Measurements from ENCODE around the gene FOXC2. TPM values are rescaled to one million over a fixed set of nuclear protein-coding genes. Genes with fewer than 3 reads are reported as not detected.

The FOXC2 gene
- under 0.01 TPM in 1 of 2 replicates, not detected in the other for total RNA-seq

DNA sequence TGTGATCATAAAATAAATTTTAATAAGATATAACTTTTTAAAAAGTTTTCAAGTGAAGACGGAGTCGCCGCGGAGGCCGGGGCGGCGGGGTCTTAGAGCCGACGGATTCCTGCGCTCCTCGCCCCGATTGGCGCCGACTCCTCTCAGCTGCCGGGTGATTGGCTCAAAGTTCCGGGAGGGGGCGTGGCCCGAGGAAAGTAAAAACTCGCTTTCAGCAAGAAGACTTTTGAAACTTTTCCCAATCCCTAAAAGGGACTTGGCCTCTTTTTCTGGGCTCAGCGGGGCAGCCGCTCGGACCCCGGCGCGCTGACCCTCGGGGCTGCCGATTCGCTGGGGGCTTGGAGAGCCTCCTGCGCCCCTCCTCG lies at the start of gene FOXC2:
Gene FOXC2, plus strand, starts transcription at position 229 of the 365 bp plus-strand sequence. CDS start 507 bp downstream, outside the sequence.
- H3K4me3 ChIP-seq (ENCODE audit: low read depth, low read length) = peak within 1 kb of the TSS; percentile 31
- no peak for FAIRE-seq
- TF ChIP-seq, protein P1, sequence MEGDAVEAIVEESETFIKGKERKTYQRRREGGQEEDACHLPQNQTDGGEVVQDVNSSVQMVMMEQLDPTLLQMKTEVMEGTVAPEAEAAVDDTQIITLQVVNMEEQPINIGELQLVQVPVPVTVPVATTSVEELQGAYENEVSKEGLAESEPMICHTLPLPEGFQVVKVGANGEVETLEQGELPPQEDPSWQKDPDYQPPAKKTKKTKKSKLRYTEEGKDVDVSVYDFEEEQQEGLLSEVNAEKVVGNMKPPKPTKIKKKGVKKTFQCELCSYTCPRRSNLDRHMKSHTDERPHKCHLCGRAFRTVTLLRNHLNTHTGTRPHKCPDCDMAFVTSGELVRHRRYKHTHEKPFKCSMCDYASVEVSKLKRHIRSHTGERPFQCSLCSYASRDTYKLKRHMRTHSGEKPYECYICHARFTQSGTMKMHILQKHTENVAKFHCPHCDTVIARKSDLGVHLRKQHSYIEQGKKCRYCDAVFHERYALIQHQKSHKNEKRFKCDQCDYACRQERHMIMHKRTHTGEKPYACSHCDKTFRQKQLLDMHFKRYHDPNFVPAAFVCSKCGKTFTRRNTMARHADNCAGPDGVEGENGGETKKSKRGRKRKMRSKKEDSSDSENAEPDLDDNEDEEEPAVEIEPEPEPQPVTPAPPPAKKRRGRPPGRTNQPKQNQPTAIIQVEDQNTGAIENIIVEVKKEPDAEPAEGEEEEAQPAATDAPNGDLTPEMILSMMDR (IDR thresholded peaks at IDR 0.05; ENCODE audit: insufficient read depth, low read length, severe bottlenecking) = no peak
- H3K27me3 ChIP-seq (ENCODE audit: control insufficient read depth, insufficient read depth, low read length) = peaks cover 34% of the 10 kb centered on the region
- no peaks in the 10 kb centered on the region for H3K36me3 ChIP-seq (ENCODE audit: control insufficient read depth, insufficient read depth, low read length)
- peak; percentile 70 for DNase-seq (ENCODE audit: low read depth)

DNA sequence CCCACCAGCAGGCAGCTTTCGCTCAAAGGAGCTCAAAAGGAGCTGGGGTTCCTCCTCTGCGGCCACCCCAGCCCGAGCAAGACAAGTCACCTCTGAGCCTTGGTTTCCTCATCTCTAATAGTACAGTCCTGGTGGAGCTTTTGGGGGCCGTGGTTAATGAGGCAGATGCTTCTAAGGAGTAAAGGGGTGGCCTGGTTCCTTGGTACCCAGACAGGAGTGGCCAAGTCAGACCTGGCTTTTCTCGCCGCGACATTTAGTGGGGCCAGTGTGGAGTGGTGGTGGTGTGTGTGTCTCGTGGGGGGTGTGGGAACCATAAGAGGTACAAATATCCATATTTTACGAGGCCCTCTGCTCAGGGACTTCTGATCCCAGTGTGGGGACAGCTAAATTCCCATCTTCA lies 49.6 kb upstream of the FOXC2 start:
- TF ChIP-seq, protein P1 (IDR thresholded peaks at IDR 0.05; ENCODE audit: insufficient read depth, low read length, severe bottlenecking) = no peak
- no peak for DNase-seq (ENCODE audit: low read depth)
- no peaks in the 10 kb centered on the region for H3K36me3 ChIP-seq (ENCODE audit: control insufficient read depth, insufficient read depth, low read length)
- FAIRE-seq = no peak
- peaks cover 53% of the 10 kb centered on the region for H3K27me3 ChIP-seq (ENCODE audit: control insufficient read depth, insufficient read depth, low read length)
- H3K4me3 ChIP-seq (ENCODE audit: low read depth, low read length) = no peak overlapping the region

DNA sequence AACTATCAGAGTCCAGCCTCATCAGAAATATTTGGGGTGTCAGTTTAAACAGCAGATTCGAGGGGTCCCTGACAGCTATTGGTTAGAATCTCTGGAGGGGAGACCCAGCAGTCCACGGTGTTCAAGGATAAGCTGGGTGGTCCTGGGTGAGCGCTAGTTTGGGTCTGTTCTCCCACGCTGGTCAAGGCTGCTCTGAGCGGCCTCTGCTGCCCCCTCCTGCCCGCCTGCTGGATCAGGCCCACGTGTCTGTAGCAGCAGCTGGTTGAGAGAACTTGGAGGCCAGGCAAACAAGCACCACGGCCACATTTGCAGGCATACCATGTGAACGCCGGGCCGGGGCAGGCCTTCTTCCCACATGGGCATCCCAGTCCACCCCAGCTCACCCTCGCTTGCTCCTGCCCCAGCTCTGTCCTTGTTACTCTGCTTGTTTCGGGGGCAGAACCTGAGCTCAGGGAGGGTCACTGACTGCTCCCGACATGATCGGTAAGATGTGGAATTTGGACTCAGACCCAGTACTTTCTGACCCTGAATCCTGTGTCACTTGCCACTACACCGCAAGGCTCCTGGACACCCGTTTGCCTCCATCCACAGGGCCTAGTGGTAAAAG lies 48.9 kb upstream of the FOXC2 start:
- TF ChIP-seq, protein P1 (IDR thresholded peaks at IDR 0.05; ENCODE audit: insufficient read depth, low read length, severe bottlenecking) = peak; percentile 69
- H3K36me3 ChIP-seq (ENCODE audit: control insufficient read depth, insufficient read depth, low read length) = no peaks in the 10 kb centered on the region
- peaks cover 48% of the 10 kb centered on the region for H3K27me3 ChIP-seq (ENCODE audit: control insufficient read depth, insufficient read depth, low read length)
- FAIRE-seq (peak; percentile 18), DNase-seq (ENCODE audit: low read depth) (peak; percentile 13)
- H3K4me3 ChIP-seq (ENCODE audit: low read depth, low read length) = no peak overlapping the region

DNA sequence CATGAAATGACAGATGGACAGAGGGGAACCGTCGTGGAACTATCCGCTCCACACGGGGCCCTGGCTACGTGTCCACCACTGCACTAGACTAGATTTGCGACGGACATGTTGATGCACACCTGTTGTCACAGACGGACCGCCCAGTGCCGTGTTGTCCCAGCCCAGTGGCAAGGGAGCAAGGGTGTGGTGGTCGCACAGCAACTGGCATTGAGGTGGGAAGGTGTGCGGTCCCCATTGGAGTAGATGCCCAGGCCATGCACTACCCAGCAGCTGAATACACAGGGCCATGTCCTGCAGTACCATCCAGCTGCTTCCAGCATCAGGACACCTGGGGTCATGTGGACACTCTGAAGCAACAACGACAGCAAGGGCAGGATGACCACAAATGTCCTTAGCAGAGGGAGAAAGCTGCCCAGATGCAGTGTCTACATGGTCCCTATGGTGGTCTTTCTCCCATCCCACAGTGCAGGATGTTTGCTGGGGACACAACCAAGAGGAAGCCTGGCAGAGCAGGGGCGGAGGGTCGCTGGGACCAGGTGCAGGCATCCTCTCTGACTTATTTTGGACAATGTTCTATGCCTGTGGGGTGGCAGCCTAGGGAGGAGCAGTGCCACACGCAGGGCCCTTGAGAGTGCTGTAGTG lies 47.5 kb upstream of the FOXC2 start:
- H3K27me3 ChIP-seq (ENCODE audit: control insufficient read depth, insufficient read depth, low read length) = peaks cover 37% of the 10 kb centered on the region
- no peak for FAIRE-seq
- H3K36me3 ChIP-seq (ENCODE audit: control insufficient read depth, insufficient read depth, low read length) = no peaks in the 10 kb centered on the region
- no peak overlapping the region for H3K4me3 ChIP-seq (ENCODE audit: low read depth, low read length)
- TF ChIP-seq, protein P1 (IDR thresholded peaks at IDR 0.05; ENCODE audit: insufficient read depth, low read length, severe bottlenecking) = no peak
- DNase-seq (ENCODE audit: low read depth) = no peak

DNA sequence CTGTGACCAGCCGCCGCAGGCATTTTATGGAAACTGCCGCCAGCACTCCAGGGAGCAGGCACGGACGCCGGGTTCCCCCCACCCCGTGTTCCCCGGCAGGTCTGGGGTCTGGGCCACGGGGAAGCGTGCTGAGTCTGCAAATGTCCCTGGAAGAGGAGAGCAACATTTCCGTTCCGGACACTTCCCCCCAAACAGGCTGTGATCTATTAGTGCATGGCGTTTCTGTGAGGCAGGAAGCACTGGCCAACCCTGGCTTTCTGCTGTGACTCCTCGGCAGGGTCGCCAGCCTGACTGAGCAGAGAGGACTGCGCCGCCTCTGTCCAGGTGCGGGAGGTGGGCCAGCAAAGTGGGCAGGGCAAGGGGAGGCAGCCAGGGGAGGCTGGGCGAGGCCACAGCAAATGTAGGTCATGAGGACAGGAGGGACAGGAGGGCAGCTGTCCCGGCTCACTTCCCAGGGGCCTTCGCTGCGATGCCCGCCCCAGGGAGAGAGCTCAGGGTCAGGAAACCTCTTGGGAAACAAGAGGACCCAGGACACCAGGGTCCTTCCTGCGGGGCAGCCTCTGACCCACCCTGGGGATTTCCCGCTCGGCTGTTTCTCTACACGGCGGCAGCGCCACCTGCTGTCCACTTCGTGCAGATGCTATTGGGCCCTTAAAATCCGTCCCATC lies 46.8 kb upstream of the FOXC2 start:
- Histone ChIP-seq H3K36me3 (ENCODE audit: control insufficient read depth, insufficient read depth, low read length) (no peaks in the 10 kb centered on the region), H3K27me3 (ENCODE audit: control insufficient read depth, insufficient read depth, low read length) (peaks cover 34% of the 10 kb centered on the region), H3K4me3 (ENCODE audit: low read depth, low read length) (no peak overlapping the region)
- TF ChIP-seq, protein P1 (IDR thresholded peaks at IDR 0.05; ENCODE audit: insufficient read depth, low read length, severe bottlenecking) = peak; percentile 88
- DNase-seq (ENCODE audit: low read depth) (peak; percentile 31), FAIRE-seq (no peak)
